GM19099 (cell line): Measurements from ENCODE around the gene SLC6A3.

Experiments
- POLR2A ChIP-seq: IDR thresholded peaks from 3 replicates; pipeline ENCODE4 v1.6.1; 2011; ENCODE audit warnings: low read depth; ENCODE audit not compliant: insufficient read length; ENCODE audit errors: extremely low read depth

The SLC6A3 gene

GRCh38 chr5:1460054-1460682, 14.9 kb upstream of the SLC6A3 start:
- TF ChIP-seq POLR2A = peak; percentile 10

GRCh38 chr5:1453613-1454012, 8.4 kb upstream of the SLC6A3 start:
- no peak for TF ChIP-seq POLR2A

- TF ChIP-seq POLR2A = no peak
Observed at GRCh38 chr5:1449081-1449630, 3.9 kb upstream of the SLC6A3 start.

GRCh38 chr5:1448511-1449011, 3.3 kb upstream of the SLC6A3 start:
- TF ChIP-seq POLR2A = no peak

- TF ChIP-seq POLR2A = no peak
Observed at GRCh38 chr5:1447671-1448361, 2.6 kb upstream of the SLC6A3 start.

GRCh38 chr5:1446602-1447343, 1.5 kb upstream of the SLC6A3 start:
- no peak for TF ChIP-seq POLR2A

- no peak for TF ChIP-seq POLR2A
Observed at GRCh38 chr5:1445689-1446601, 705 bp upstream of the SLC6A3 start.

- TF ChIP-seq POLR2A = no peak
Observed at GRCh38 chr5:1444361-1445189, 665 bp downstream of the SLC6A3 start.

- no peak for TF ChIP-seq POLR2A
Observed at GRCh38 chr5:1443991-1444360, 1.3 kb downstream of the SLC6A3 start.

GRCh38 chr5:1443171-1443570, 2.1 kb downstream of the SLC6A3 start:
- TF ChIP-seq POLR2A = no peak

GRCh38 chr5:1442222-1443145, 2.8 kb downstream of the SLC6A3 start:
- TF ChIP-seq POLR2A = no peak

- no peak for TF ChIP-seq POLR2A
Observed at GRCh38 chr5:1441166-1441865, 3.9 kb downstream of the SLC6A3 start.
